Choroid plexus epithelial cell (primary cell): ENCODE data around the gene PRKCA.

Experiments used
- DNase-seq: peaks from one replicate; pipeline ENCODE4 v3.0.0-alpha.2; 2010; ENCODE audit warnings: low read depth
- H3K4me3 ChIP-seq: 2 replicates; pipeline ENCODE4 v1.5.1; 2011; ENCODE audit warnings: low read depth, mild to moderate bottlenecking, control low read depth, low read length, moderate library complexity
- CTCF ChIP-seq: conservative IDR thresholded peaks from 2 replicates; pipeline ENCODE4 v1.5.1; 2011; ENCODE audit warnings: low read depth, mild to moderate bottlenecking, control low read depth, inconsistent platforms, low read length, moderate library complexity

Gene PRKCA

GRCh38 chr17:66520999-66521398 is 218.6 kb downstream of the PRKCA start:
- H3K4me3 ChIP-seq, result no peak overlapping the region
- no peak for DNase-seq
- no peak for TF ChIP-seq CTCF

- no peak overlapping the region for H3K4me3 ChIP-seq
- no peak for TF ChIP-seq CTCF
- DNase-seq, result no peak
Measured at GRCh38 chr17:66522591-66523272, 220.3 kb downstream of the PRKCA start.

- no peak overlapping the region for H3K4me3 ChIP-seq
- DNase-seq, result peak; percentile 43
- peak; percentile 10 for TF ChIP-seq CTCF
Measured at GRCh38 chr17:66523378-66524200, 221.2 kb downstream of the PRKCA start.

GRCh38 chr17:66524877-66525276 is 222.5 kb downstream of the PRKCA start:
- DNase-seq, result no peak
- no peak for TF ChIP-seq CTCF
- H3K4me3 ChIP-seq, result no peak overlapping the region

- DNase-seq, result no peak
- TF ChIP-seq CTCF, result no peak
Measured at GRCh38 chr17:66525338-66525737, 222.9 kb downstream of the PRKCA start.

GRCh38 chr17:66526827-66527226 is 224.4 kb downstream of the PRKCA start:
- TF ChIP-seq CTCF, result no peak
- DNase-seq, result no peak
- no peak overlapping the region for H3K4me3 ChIP-seq

More at GRCh38 chr17:66525338-66525737, 222.9 kb downstream of the PRKCA start:
- H3K4me3 ChIP-seq, result no peak overlapping the region
